Measurements from ENCODE around the gene GCLC. TPM values are rescaled to one million over a fixed set of nuclear protein-coding genes. Genes with fewer than 3 reads are reported as not detected.

The GCLC gene
- polyA plus RNA-seq, 1 donor (not counting 4 experiments of a cell fraction or from before 2014, with no cell fraction given) = 73.2 TPM

GRCh38 chr6:53504512-53504911 is 40.4 kb downstream of the GCLC start:
- no peaks in the 10 kb centered on the region for H3K79me2 ChIP-seq (ENCODE audit: control insufficient read depth, insufficient read depth, low read length)
- no peak overlapping the region for H3K4me2 ChIP-seq (ENCODE audit: control insufficient read depth, extremely low read depth, insufficient read depth, low read depth, low read length)
- FAIRE-seq = no peak
- no peaks in the 10 kb centered on the region for H3K9me3 ChIP-seq (ENCODE audit: control insufficient read depth, low read depth, low read length)
- dilution Hi-C loops (cut with MboI; ENCODE audit: extremely low pct_ligation_motif_present, low sequenced_read_pairs) = no loop called here
- no peaks in the 10 kb centered on the region for H3K27me3 ChIP-seq (ENCODE audit: control insufficient read depth, extremely low read depth, insufficient read depth, low read length)
- H3K27ac ChIP-seq (ENCODE audit: control insufficient read depth, insufficient read depth, low read length) = no peak overlapping the region
- H3K9me1 ChIP-seq (ENCODE audit: control insufficient read depth, extremely low read depth, insufficient read depth, low read length) = no peaks in the 10 kb centered on the region
- no peaks in the 10 kb centered on the region for H4K20me1 ChIP-seq (ENCODE audit: control insufficient read depth, extremely low read depth, insufficient read depth, low read length)
- H2AFZ ChIP-seq (ENCODE audit: control insufficient read depth, low read length) = no peak overlapping the region
- TF ChIP-seq CTCF (optimal IDR thresholded peaks at IDR 0.05 in 1 of 3, IDR thresholded peaks at IDR 0.05 in 1 of 3, conservative IDR thresholded peaks at IDR 0.05 in 1 of 3; ENCODE audit: extremely low read depth in 1 of 3, insufficient read depth in 2 of 3, low read length in 3 of 3) (no peak), EZH2 (IDR thresholded peaks at IDR 0.05; ENCODE audit: low read length) (no peak)
- no peak overlapping the region for H3K9ac ChIP-seq (ENCODE audit: control insufficient read depth, extremely low read depth, insufficient read depth, low read length)
- no peak for DNase-seq (ENCODE audit: low read depth, low spot score)
- no peak overlapping the region for H3K4me3 ChIP-seq (ENCODE audit: control insufficient read depth in 2 of 3, extremely low read depth in 1 of 3, insufficient read depth in 2 of 3, low read depth in 1 of 3, low read length in 3 of 3)
- H3K36me3 ChIP-seq (ENCODE audit: control insufficient read depth in 2 of 2, extremely low read depth in 1 of 2, insufficient read depth in 2 of 2, low read length in 2 of 2) = peaks cover 33 to 41% of the 10 kb centered on the region in 2 experiments
- no peaks in the 10 kb centered on the region for H3K4me1 ChIP-seq (ENCODE audit: control insufficient read depth, extremely low read depth, insufficient read depth, low read length)

GRCh38 chr6:53503060-53503459 is 41.8 kb downstream of the GCLC start:
- no peak overlapping the region for H3K4me2 ChIP-seq (ENCODE audit: control insufficient read depth, extremely low read depth, insufficient read depth, low read depth, low read length)
- no peak overlapping the region for H3K27ac ChIP-seq (ENCODE audit: control insufficient read depth, insufficient read depth, low read length)
- no peak for FAIRE-seq
- no peaks in the 10 kb centered on the region for H4K20me1 ChIP-seq (ENCODE audit: control insufficient read depth, extremely low read depth, insufficient read depth, low read length)
- dilution Hi-C loops (cut with MboI; ENCODE audit: extremely low pct_ligation_motif_present, low sequenced_read_pairs) = no loop called here
- no peak overlapping the region for H3K4me3 ChIP-seq (ENCODE audit: control insufficient read depth in 2 of 3, extremely low read depth in 1 of 3, insufficient read depth in 2 of 3, low read depth in 1 of 3, low read length in 3 of 3)
- H3K9me3 ChIP-seq (ENCODE audit: control insufficient read depth, low read depth, low read length) = no peaks in the 10 kb centered on the region
- H3K9ac ChIP-seq (ENCODE audit: control insufficient read depth, extremely low read depth, insufficient read depth, low read length) = no peak overlapping the region
- no peaks in the 10 kb centered on the region for H3K79me2 ChIP-seq (ENCODE audit: control insufficient read depth, insufficient read depth, low read length)
- H3K27me3 ChIP-seq (ENCODE audit: control insufficient read depth, extremely low read depth, insufficient read depth, low read length) = no peaks in the 10 kb centered on the region
- DNase-seq (ENCODE audit: low read depth, low spot score) = no peak
- H3K36me3 ChIP-seq (ENCODE audit: control insufficient read depth in 2 of 2, extremely low read depth in 1 of 2, insufficient read depth in 2 of 2, low read length in 2 of 2) = peaks cover 33 to 40% of the 10 kb centered on the region in 2 experiments
- no peak for TF ChIP-seq CTCF (optimal IDR thresholded peaks at IDR 0.05 in 1 of 3, IDR thresholded peaks at IDR 0.05 in 1 of 3, conservative IDR thresholded peaks at IDR 0.05 in 1 of 3; ENCODE audit: extremely low read depth in 1 of 3, insufficient read depth in 2 of 3, low read length in 3 of 3)
- no peak for TF ChIP-seq EZH2 (IDR thresholded peaks at IDR 0.05; ENCODE audit: low read length)
- H2AFZ ChIP-seq (ENCODE audit: control insufficient read depth, low read length) = no peak overlapping the region
- H3K4me1 ChIP-seq (ENCODE audit: control insufficient read depth, extremely low read depth, insufficient read depth, low read length) = no peaks in the 10 kb centered on the region
- H3K9me1 ChIP-seq (ENCODE audit: control insufficient read depth, extremely low read depth, insufficient read depth, low read length) = no peaks in the 10 kb centered on the region
